CD4-positive, alpha-beta T cell (primary cell): Measurements from ENCODE around the gene TENM4. TPM values are rescaled to one million over a fixed set of nuclear protein-coding genes. Genes with fewer than 3 reads are reported as not detected.

Source experiments
- ATAC-seq: fragments of 200-7000 bp; cut with Tn5 transposase; one replicate; pipeline ENCODE4 v1.10.0; 2022; ENCODE audit warnings: mild to moderate bottlenecking; ENCODE audit not compliant: poor library complexity
- CTCF ChIA-PET: fragments of 350-600 bp; sonication (Branson Sonifier 250); formaldehyde crosslinking; loops from one replicate; lab custom pipeline; 2021; ENCODE audit warnings: antibody characterized with exemption, inconsistent platforms; lab: Charles Lee
- POLR2A ChIA-PET: fragments of 350-600 bp; sonication (Branson Sonifier 250); formaldehyde crosslinking; loops from one replicate; lab custom pipeline; 2021; ENCODE audit warnings: antibody characterized with exemption, inconsistent platforms; lab: Charles Lee
- DNase-seq, 14 experiments: peaks; one replicate each; pipeline ENCODE4 v3.0.0-alpha.2; 2013 to 2020; ENCODE audit warnings: mixed read lengths in 2 of 14
- H3K27ac ChIP-seq, 2 donors: one replicate each; pipeline versions ENCODE4 v1.5.1 to v1.7.0; 2013; ENCODE audit warnings: low read length in 2 of 2, low read depth in 1 of 2, mild to moderate bottlenecking in 1 of 2
- H3K27me3 ChIP-seq, 2 experiments: 1 replicate in 1 of 2; 2 replicates in 1 of 2; pipeline versions ENCODE4 v1.6.1 to v1.7.0; 2013; ENCODE audit warnings: low read length in 2 of 2, control low read depth in 1 of 2, mild to moderate bottlenecking in 1 of 2, moderate library complexity in 1 of 2; ENCODE audit not compliant: insufficient read depth in 2 of 2, control insufficient read depth in 1 of 2
- H3K36me3 ChIP-seq: one replicate; pipeline ENCODE4 v1.6.1; 2013; ENCODE audit warnings: low read length, control low read depth; ENCODE audit not compliant: insufficient read depth
- H3K4me1 ChIP-seq: one replicate; pipeline ENCODE4 v1.6.1; 2013; ENCODE audit warnings: low read length, control low read depth; ENCODE audit not compliant: insufficient read depth
- H3K4me3 ChIP-seq: one replicate; pipeline ENCODE4 v1.5.1; 2013; ENCODE audit warnings: mild to moderate bottlenecking, low read length, moderate library complexity
- H3K9me3 ChIP-seq, 2 experiments: 1 replicate in 1 of 2; 2 replicates in 1 of 2; pipeline versions ENCODE4 v1.6.1 to v1.7.0; 2013; ENCODE audit warnings: low read length in 2 of 2, mild to moderate bottlenecking in 2 of 2, control low read depth in 1 of 2, moderate library complexity in 1 of 2; ENCODE audit not compliant: control insufficient read depth in 1 of 2, insufficient read depth in 1 of 2
- H3K27ac Mint-ChIP-seq: one replicate; pipeline ENCODE4 v1.8.0; 2020; ENCODE audit warnings: mixed read lengths
- H3K27me3 Mint-ChIP-seq: one replicate; pipeline ENCODE4 v1.8.0; 2021; ENCODE audit warnings: mixed read lengths
- H3K36me3 Mint-ChIP-seq: one replicate; pipeline ENCODE4 v1.8.0; 2021; ENCODE audit warnings: low read depth, mixed read lengths
- H3K4me1 Mint-ChIP-seq: one replicate; pipeline ENCODE4 v1.8.0; 2021; ENCODE audit warnings: low read depth, mixed read lengths
- H3K4me3 Mint-ChIP-seq: one replicate; pipeline ENCODE4 v1.8.0; 2020; ENCODE audit warnings: mild to moderate bottlenecking, mixed read lengths
- H3K9me3 Mint-ChIP-seq: one replicate; pipeline ENCODE4 v1.8.0; 2020; ENCODE audit warnings: mixed read lengths
- intact Hi-C, 2 experiments: fragments of 100-400 bp; cut with DNase I in 1 of 2; cut with micrococcal nuclease in 1 of 2; formaldehyde crosslinking; loops; one replicate each; pipeline versions ENCODE4 v1.15.1 to v1.9.0; 2023 to 2025; cut with DNase I, micrococcal nuclease
- total RNA-seq, 174 experiments: library from RNA in 2 of 174; stranded (reverse) in 2 of 174; gene quantifications; one replicate each; pipeline ENCODE4 v1.2.3 and lab custom pipeline; 2021 to 2026
- TF ChIP-seq, protein P1 (sequence below): fragments of 200-600 bp; IDR thresholded peaks from one replicate; pipeline ENCODE4 v1.8.0; 2022; ENCODE audit warnings: antibody characterized with exemption, mild to moderate bottlenecking

TENM4 gene
- total RNA-seq, 2 experiments from 2014 or later: 0.22 to 0.31 TPM

DNA sequence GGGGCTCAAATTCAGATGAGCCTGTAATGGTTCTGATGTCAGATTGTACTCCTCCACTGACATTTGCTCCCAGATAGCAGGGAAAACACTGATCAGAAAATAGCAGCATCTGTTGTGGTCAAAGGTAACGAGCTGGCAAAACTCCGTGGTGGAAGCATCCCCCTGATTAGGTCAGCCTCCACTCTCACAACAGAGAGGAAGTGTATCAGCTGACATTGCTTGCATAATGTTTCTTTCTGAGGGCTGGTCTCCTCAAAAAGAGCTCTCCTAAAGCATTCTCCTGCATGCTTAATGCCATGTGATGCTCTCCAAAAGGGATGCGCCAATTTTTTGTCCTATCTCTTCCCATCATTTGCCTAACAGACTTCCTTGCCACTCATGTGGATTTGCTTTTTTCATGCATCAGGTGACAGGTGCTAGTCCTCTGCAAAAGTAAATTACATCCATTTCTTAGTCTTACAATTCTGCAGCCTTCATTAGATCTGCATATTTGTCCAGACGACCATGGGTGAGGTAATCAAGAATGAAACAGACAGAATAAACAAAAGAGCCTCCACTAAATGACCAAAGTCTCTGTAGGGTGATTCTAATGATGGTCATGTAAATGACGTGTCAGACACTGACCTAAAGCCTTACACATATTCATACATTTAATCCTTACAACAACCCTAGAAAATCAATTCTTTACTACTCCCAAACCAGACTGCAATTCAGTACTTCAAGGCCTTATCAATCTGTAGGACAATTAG is 6.4 kb upstream of the TENM4 start:
- Histone ChIP-seq H3K27me3 (peaks cover 2 to 12% of the 10 kb centered on the region in 2 experiments), H3K36me3 (no peaks in the 10 kb centered on the region), H3K4me1 (no peaks in the 10 kb centered on the region), H3K9me3 (no peaks in the 10 kb centered on the region), H3K4me3 (no peak overlapping the region), H3K27ac (no peak overlapping the region)
- TF ChIP-seq, protein P1, sequence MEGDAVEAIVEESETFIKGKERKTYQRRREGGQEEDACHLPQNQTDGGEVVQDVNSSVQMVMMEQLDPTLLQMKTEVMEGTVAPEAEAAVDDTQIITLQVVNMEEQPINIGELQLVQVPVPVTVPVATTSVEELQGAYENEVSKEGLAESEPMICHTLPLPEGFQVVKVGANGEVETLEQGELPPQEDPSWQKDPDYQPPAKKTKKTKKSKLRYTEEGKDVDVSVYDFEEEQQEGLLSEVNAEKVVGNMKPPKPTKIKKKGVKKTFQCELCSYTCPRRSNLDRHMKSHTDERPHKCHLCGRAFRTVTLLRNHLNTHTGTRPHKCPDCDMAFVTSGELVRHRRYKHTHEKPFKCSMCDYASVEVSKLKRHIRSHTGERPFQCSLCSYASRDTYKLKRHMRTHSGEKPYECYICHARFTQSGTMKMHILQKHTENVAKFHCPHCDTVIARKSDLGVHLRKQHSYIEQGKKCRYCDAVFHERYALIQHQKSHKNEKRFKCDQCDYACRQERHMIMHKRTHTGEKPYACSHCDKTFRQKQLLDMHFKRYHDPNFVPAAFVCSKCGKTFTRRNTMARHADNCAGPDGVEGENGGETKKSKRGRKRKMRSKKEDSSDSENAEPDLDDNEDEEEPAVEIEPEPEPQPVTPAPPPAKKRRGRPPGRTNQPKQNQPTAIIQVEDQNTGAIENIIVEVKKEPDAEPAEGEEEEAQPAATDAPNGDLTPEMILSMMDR: no peak
- intact Hi-C loops: no loop called here
- peaks cover 40% of the 10 kb centered on the region for H3K27me3 Mint-ChIP-seq
- no peaks in the 10 kb centered on the region for H3K36me3 Mint-ChIP-seq
- H3K27ac Mint-ChIP-seq: no peak overlapping the region
- ATAC-seq (no peak), DNase-seq (no peak)
- peaks cover 2% of the 10 kb centered on the region for H3K9me3 Mint-ChIP-seq
- POLR2A ChIA-PET: no interaction called here
- no peak overlapping the region for H3K4me3 Mint-ChIP-seq
- H3K4me1 Mint-ChIP-seq: no peaks in the 10 kb centered on the region
- CTCF ChIA-PET: no interaction called here

DNA sequence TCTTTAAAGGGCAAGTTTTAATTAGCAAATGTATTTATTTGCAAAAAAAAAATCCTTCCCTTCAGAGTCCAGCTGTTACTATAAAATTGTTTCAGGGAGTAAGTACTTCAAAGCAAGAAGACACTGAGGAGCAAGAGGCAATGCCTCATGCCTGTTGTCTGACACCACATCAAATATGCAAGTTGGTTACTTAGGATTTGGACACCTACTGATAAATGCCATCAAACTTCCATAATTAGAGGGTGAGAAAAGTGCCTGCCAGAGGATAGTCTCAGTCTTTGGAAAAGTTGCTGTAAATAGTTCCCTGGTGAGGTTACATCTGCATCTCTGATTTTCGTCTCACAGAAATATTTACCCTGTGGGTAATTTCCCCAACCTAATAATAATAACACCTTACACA is 4.1 kb upstream of the TENM4 start:
- peaks cover 2% of the 10 kb centered on the region for H3K9me3 Mint-ChIP-seq
- peaks cover 13 to 33% of the 10 kb centered on the region in 2 experiments for H3K27me3 ChIP-seq
- H3K9me3 ChIP-seq: peaks cover 0 to 7% of the 10 kb centered on the region in 2 experiments
- peaks cover 54% of the 10 kb centered on the region for H3K27me3 Mint-ChIP-seq
- H3K4me1 Mint-ChIP-seq: peaks cover 7% of the 10 kb centered on the region
- no peak overlapping the region for H3K27ac Mint-ChIP-seq
- H3K4me1 ChIP-seq: peaks cover 2% of the 10 kb centered on the region
- H3K4me3 ChIP-seq: no peak overlapping the region
- ATAC-seq: no peak
- intact Hi-C loops: no loop called here
- H3K36me3 Mint-ChIP-seq: no peaks in the 10 kb centered on the region
- ChIA-PET POLR2A (no interaction called here), CTCF (no interaction called here)
- TF ChIP-seq, protein P1: no peak
- H3K4me3 Mint-ChIP-seq: no peak overlapping the region
- H3K27ac ChIP-seq: no peak overlapping the region
- no peaks in the 10 kb centered on the region for H3K36me3 ChIP-seq
- DNase-seq: no peak

DNA sequence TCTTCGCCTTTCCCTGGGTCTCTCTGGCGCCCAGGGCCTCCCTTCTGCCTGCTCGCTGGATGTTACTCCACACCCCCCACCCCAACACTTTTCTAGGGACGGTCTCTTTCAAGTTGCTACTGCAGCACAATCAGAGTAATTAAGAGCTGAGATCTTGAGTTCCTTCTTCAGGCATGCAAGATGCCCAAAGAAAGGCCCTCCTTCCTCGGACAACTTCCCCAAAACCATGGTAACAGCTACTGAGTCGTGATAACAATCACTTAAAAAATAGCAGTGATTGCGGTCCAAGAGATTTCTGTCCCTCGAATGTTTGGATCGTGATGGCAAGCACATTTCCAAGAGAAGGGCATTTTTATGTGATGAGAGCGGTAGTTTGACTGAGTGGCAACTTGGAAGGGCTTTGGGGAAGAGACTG is 638 bp upstream of the TENM4 start:
- ATAC-seq (no peak), DNase-seq (peak in 3 of 14 experiments; percentile 9 to 27 (median 10))
- intact Hi-C loops: no loop called here
- ChIA-PET CTCF (no interaction called here), POLR2A (no interaction called here)
- Mint-ChIP-seq H3K27ac (no peak overlapping the region), H3K36me3 (no peaks in the 10 kb centered on the region), H3K27me3 (peaks cover 77% of the 10 kb centered on the region), H3K4me3 (peak overlapping the region; percentile 13), H3K9me3 (peaks cover 2% of the 10 kb centered on the region), H3K4me1 (peaks cover 7% of the 10 kb centered on the region)
- Histone ChIP-seq H3K4me1 (peaks cover 5% of the 10 kb centered on the region), H3K36me3 (no peaks in the 10 kb centered on the region), H3K4me3 (no peak overlapping the region), H3K27ac (no peak overlapping the region), H3K9me3 (peaks cover 0 to 32% of the 10 kb centered on the region in 2 experiments), H3K27me3 (peaks cover 41 to 67% of the 10 kb centered on the region in 2 experiments)
- TF ChIP-seq, protein P1: no peak
